Hematopoietic multipotent progenitor cell treated with erythropoietin and hydrocortisone succinate and interleukin-3 and kit ligand, for 8 days (in vitro differentiated cells): ENCODE measurements around the gene PARVG.
"Not testable (repeated sequence)": the region's sequence is repeated elsewhere in the genome, so short reads cannot be mapped to it uniquely, and the experiment has no call there.

Source experiments
- DNase-seq: peaks from one replicate; pipeline ENCODE4 v3.0.0-alpha.2; 2015

PARVG gene

DNA sequence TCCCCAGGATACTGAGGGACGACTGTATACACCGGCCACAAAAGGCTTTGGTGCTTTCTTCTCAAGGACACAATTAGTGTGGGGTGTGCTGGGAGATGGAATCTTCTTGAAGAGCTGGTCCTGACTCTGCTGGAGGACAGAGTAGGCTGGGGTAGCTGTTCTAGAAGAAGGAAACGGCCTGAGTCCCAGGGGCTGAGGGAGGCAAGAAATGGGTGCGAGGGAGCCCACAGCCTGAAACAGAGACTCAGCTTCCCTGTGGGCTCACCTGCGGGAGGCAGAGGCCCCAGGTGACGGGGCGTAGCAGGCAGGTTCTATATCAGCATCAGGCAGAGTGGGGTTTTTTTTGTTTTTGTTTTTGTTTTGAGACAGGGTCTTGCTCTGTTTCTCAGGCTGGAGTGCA is 36.6 kb downstream of the PARVG start:
- DNase-seq: no peak

GRCh38 chr22:44218071-44218470 is 37.3 kb downstream of the PARVG start:
- DNase-seq: no peak

GRCh38 chr22:44219101-44219870 is 38.6 kb downstream of the PARVG start:
- DNase-seq: no peak

DNA sequence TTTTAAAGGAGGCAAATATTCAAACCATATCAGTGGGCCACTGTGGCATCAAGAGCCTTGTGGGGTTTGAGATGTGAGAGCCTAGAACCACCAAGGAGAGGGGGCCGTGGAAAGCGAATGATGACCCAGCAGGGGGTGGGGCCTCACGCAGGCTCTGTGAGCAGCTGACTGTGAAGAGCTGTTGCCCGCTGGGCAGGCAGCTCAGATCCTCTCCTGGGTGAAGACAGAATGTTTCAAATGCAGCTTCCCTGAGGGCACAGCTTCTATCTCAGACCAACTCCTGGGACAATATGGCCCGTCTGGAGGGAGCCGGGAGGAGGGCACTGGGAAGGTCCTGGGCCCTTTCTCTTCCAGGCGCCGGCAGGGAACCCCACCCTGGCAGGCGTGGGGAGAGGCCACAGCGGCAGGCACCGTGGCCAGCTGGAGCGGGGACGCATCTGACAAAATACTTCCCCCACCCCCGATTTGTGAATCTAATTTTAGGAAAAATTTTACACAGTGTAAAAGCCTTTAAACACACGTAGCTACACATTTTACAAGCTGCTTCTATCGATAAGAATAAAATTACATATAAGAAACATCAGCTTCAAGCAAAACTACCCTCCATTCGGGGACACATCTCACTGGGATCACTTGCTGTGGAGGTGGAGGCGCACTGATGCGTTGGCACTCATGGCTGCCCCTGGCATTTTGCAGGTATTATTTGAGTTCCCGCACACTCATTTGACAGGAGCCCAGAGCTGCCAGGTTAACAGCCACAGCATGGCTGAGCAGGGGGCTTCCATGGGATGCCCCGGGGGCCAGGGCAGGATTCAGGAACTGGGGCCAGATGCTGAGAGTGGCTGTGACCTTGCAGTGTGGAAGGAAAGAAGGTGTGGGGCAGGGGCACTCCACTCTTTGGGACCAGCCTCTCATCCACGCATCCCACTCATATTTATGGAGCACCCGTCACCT is 40.3 kb downstream of the PARVG start:
- DNase-seq: no peak

GRCh38 chr22:44221710-44222475 is 41.2 kb downstream of the PARVG start:
- no peak for DNase-seq

- no peak for DNase-seq
These were observed 43.4 kb downstream of the PARVG start for GRCh38 chr22:44224166-44224565.

DNA sequence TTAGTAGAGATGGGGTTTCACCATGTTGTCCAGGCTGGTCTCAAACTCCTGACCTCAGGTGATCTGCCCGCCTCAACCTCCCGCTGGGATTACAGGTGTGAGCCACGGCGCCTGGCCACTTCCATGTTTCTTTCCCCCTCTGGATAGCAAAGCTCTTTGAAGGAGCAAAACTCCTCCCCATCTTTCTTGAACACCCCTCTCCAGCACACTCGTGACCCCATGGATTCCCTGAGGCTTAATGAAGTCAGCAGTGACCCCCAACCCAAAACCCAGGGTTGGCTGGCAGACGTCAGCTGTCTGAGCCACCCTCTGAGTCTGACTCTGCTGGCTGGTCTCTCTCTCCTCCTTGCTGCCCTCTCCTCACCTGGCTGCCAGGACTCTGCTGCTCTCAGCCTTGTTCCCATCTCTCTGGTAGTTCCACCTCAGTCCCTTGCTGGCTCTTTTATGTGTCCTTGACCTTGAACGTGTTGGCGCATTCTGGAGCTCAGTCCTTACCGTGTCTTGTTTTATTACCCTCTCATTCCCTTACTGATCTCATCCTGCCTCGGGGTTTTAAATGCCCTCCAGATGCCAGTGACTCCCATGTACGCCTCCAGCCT is 44.5 kb downstream of the PARVG start:
- DNase-seq: no peak

GRCh38 chr22:44225812-44226211 is 45.1 kb downstream of the PARVG start:
- no peak for DNase-seq

DNA sequence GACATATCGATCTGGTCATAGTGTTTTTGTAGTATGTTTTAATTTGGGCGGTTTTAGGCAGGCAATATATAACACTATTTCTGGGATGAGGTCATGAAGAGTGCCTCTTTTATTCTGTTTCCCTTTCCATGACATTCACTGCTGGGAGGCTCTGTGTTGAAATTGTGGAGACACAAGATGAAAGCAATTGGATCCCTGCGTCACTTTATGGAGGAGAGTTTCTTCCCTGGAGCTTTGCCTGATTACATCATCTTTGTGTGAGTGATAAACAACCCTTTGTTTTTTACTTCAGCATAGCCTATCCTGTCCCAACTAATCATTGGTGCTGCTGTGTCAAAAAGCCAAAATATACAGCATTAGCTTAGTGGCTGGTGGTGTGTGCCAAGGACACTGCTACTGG is 48.6 kb downstream of the PARVG start:
- DNase-seq: no peak

- DNase-seq: no peak
These were observed 49.1 kb downstream of the PARVG start for GRCh38 chr22:44229809-44230208.

- no peak for DNase-seq
These were observed 50.5 kb downstream of the PARVG start for GRCh38 chr22:44231233-44231632.

DNA sequence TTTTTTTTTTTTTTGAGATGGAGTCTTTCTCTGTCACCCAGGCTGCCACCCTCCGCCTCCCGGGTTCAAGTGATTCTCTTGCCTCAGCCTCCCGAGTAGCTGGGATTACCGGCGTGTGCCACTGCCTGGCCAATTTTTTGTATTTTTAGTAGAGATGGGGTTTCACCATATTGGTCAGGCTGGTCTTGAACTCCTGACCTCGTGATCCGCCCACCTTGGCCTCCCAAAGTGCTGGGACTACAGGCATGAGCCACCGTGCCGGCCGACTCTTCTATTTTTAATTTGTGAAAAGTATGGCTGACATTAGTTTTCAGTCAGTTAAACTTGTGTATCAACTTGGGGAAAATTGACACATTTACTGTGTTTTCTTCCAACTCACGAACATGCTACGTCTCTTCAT is 53.6 kb downstream of the PARVG start:
- not testable (repeated sequence) for DNase-seq

GRCh38 chr22:44237290-44237689 is 56.6 kb downstream of the PARVG start:
- no peak for DNase-seq

DNA sequence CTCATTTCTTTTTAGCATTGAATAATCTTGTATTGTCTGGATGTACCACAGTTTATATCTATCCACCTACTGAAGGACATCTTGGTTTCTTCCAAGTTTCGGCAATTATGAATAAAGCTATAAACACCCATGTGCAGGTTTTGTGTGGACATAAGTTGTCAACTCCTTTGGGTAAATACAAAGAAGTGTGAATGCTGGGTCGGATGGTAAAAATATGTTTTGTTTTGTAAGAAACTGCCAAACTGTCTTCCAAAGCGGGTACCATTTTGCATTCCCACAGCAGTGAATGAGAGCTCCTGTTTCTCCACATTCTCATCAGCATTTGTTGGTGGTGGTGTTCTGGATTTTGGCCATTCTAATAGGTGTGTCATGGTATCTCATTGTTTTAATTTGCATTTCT is 60.4 kb downstream of the PARVG start:
- not testable (repeated sequence) for DNase-seq

DNA sequence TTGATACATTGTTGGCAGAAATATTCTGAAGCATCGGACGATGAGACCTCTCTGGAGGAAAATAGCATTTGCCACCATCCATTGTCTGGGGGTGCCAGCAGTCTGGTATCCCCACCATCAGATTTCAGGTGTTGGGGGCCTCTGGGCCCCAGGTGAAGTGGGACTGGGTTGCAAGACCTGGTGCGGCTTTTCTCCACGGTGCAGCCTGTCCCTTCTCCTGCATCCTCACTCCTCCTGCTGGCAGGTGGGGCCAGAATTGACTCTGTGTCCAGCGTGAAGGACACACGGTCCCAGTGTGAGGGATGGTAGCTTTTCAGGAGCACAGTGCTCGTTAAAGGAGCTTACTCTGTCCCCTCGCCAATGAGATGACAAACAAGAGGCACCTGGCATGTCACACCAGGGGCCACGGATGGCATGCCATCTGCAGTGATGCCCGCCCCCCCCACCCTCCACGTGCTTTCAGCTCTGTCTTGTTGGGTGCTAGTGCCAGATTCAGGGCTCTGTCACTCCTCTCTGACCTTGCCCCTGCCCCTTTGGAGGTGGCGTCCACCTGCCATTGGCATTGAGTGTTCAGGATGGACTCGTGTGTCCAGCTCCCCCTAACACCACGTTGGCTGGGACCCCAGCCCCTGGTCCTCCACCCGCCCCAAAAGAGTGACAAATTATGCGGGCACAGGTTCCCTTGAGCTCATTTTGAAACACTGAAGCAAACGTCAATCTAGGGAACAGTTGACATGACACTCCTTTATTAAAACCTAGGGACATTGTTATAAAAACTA is 62.4 kb downstream of the PARVG start:
- DNase-seq: no peak

DNA sequence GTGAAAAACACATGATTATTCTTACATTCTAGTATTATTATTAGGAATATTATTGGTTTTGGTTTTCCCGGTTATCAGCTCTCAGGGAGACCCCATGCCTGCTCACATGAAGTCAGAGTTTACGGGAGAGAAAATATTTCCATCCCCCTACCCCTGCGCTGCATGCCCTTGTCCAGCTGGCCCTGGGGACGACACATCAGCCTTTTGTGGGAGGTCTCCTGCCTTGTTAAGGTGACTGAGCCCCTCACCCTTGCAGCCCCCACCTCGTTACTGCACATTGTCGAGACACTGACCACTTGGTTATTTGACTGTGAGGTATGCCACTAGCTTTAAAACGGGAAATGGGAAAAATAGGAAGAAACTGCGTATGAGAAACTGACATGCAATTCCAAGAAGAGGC is 63.0 kb downstream of the PARVG start:
- DNase-seq: no peak

- no peak for DNase-seq
These were observed 63.6 kb downstream of the PARVG start for GRCh38 chr22:44244265-44244822.

GRCh38 chr22:44245438-44245837 is 64.7 kb downstream of the PARVG start:
- no peak for DNase-seq

GRCh38 chr22:44245867-44246266 is 65.1 kb downstream of the PARVG start:
- DNase-seq: no peak

- DNase-seq: no peak
These were observed 66.0 kb downstream of the PARVG start for GRCh38 chr22:44246615-44247326.

DNA sequence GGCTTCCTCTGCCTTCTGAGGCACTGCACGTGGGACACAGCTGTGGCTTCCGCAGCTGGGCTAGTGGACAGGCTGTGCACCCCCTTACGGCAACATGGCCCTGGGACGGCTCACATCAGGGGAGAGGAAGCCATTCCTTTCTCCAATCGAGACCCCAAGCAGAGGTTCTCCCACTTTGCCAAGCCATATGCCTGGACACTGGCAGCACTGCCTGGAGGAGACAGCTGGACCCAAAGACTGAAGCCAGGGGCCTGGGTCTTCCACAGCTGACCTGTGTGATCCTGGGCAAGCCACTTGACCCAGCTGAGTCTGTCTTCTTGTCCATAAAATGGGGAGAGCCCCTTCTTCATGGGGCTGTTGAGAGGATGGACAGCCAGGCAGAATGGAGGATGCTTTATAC is 66.6 kb downstream of the PARVG start:
- no peak for DNase-seq
